Neural progenitor cell (in vitro differentiated cells): Measurements from ENCODE around the gene COL24A1. TPM values are rescaled to one million over a fixed set of nuclear protein-coding genes. Genes with fewer than 3 reads are reported as not detected.
"Not testable (repeated sequence)": the region's sequence is repeated elsewhere in the genome, so short reads cannot be mapped to it uniquely, and the experiment has no call there.

Experiments
- DNase-seq: peaks from one replicate; pipeline ENCODE4 v3.0.0-alpha.2; 2016; ENCODE audit warnings: low spot score
- H2AFZ ChIP-seq: fragments of 200-600 bp; sonication (generic); replicated peaks from 2 replicates; pipeline ENCODE4 v1.6.1; 2016; ENCODE audit warnings: antibody characterized with exemption
- H3F3A ChIP-seq: fragments of 200-600 bp; sonication (generic); 2 replicates; pipeline ENCODE4 v1.6.1; 2016; ENCODE audit warnings: antibody characterized with exemption, low read depth
- H3K27ac ChIP-seq: fragments of 200-600 bp; sonication (generic); 2 replicates; pipeline ENCODE4 v1.5.1; 2016; ENCODE audit warnings: mild to moderate bottlenecking
- H3K27me3 ChIP-seq: fragments of 200-600 bp; sonication (generic); 2 replicates; pipeline ENCODE4 v1.6.1; 2016; ENCODE audit warnings: mild to moderate bottlenecking, moderate library complexity
- H3K36me3 ChIP-seq: fragments of 200-600 bp; sonication (generic); 2 replicates; pipeline ENCODE4 v1.5.1; 2016
- H3K4me1 ChIP-seq: fragments of 200-600 bp; sonication (generic); 2 replicates; pipeline ENCODE4 v1.6.1; 2016; ENCODE audit warnings: mixed run types
- H3K4me2 ChIP-seq: fragments of 200-600 bp; sonication (generic); 2 replicates; pipeline ENCODE4 v1.6.1; 2016
- H3K4me3 ChIP-seq: fragments of 200-600 bp; sonication (generic); 2 replicates; pipeline ENCODE4 v1.5.1; 2016
- H3K79me2 ChIP-seq: fragments of 200-600 bp; sonication (generic); 2 replicates; pipeline ENCODE4 v1.6.1; 2016; ENCODE audit warnings: low read depth
- H3K9ac ChIP-seq: fragments of 200-600 bp; sonication (generic); 2 replicates; pipeline ENCODE4 v1.6.1; 2016
- H3K9me3 ChIP-seq: fragments of 200-600 bp; sonication (generic); 2 replicates; pipeline ENCODE4 v1.5.1; 2016; ENCODE audit warnings: low read depth
- H4K20me1 ChIP-seq: fragments of 200-600 bp; sonication (generic); 2 replicates; pipeline ENCODE4 v1.6.1; 2016; ENCODE audit warnings: low read depth
- H3K27ac Mint-ChIP-seq: 3 replicates; pipeline ENCODE4 v1.8.0; 2021; ENCODE audit warnings: mixed read lengths
- H3K27me3 Mint-ChIP-seq: 2 replicates; pipeline ENCODE4 v1.8.0; 2022; ENCODE audit warnings: low read depth, mild to moderate bottlenecking, inconsistent platforms, moderate library complexity, mixed read lengths; ENCODE audit not compliant: insufficient read depth
- H3K36me3 Mint-ChIP-seq: 3 replicates; pipeline ENCODE4 v1.8.0; 2021; ENCODE audit warnings: mixed read lengths
- H3K4me1 Mint-ChIP-seq: 3 replicates; pipeline ENCODE4 v1.8.0; 2021; ENCODE audit warnings: mixed read lengths
- H3K4me3 Mint-ChIP-seq: 3 replicates; pipeline ENCODE4 v1.8.0; 2021; ENCODE audit warnings: mild to moderate bottlenecking, moderate library complexity, mixed read lengths
- H3K9me3 Mint-ChIP-seq: 3 replicates; pipeline ENCODE4 v1.8.0; 2020; ENCODE audit warnings: mixed read lengths
- CTCF ChIP-seq: fragments of 200-600 bp; sonication (generic); IDR thresholded peaks from 2 replicates; pipeline ENCODE4 v1.5.1; 2017; ENCODE audit warnings: antibody characterized with exemption, mild to moderate bottlenecking
- EZH2 ChIP-seq: fragments of 200-600 bp; sonication (generic); IDR thresholded peaks from 2 replicates; pipeline ENCODE4 v1.6.1; 2017; ENCODE audit warnings: antibody characterized with exemption, mild to moderate bottlenecking, moderate library complexity
- EZH2phosphoT487 ChIP-seq: fragments of 200-600 bp; sonication (generic); IDR thresholded peaks from 2 replicates; pipeline ENCODE4 v1.6.1; 2017; ENCODE audit warnings: antibody characterized with exemption
- total RNA-seq: library from RNA; depleted of rRNA; stranded (reverse); fragments of >200 nt; gene quantifications from 2 replicates; pipeline ENCODE4 v1.2.3, GENCODE V29; 2015; ENCODE audit warnings: low replicate concordance

The COL24A1 gene
- total RNA-seq, 1 donor from 2014 or later = not detected

- DNase-seq = no peak
- Histone ChIP-seq H2AFZ (no peak overlapping the region), H3K36me3 (no peaks in the 10 kb centered on the region), H3K4me3 (no peak overlapping the region), H3K9ac (no peak overlapping the region), H3K27ac (no peak overlapping the region), H3F3A (no peaks in the 10 kb centered on the region), H3K9me3 (no peaks in the 10 kb centered on the region), H4K20me1 (no peaks in the 10 kb centered on the region), H3K79me2 (no peaks in the 10 kb centered on the region), H3K27me3 (no peaks in the 10 kb centered on the region), H3K4me1 (no peaks in the 10 kb centered on the region), H3K4me2 (no peak overlapping the region)
- no peaks in the 10 kb centered on the region for H3K36me3 Mint-ChIP-seq
- no peak overlapping the region for H3K27ac Mint-ChIP-seq
- H3K4me1 Mint-ChIP-seq = no peaks in the 10 kb centered on the region
- no peaks in the 10 kb centered on the region for H3K9me3 Mint-ChIP-seq
- H3K27me3 Mint-ChIP-seq = no peaks in the 10 kb centered on the region
- H3K4me3 Mint-ChIP-seq = no peak overlapping the region
- TF ChIP-seq EZH2phosphoT487 (no peak), EZH2 (no peak), CTCF (no peak)
These were observed 291.8 kb downstream of the COL24A1 start for GRCh38 chr1:85864727-85865126.

- not testable (repeated sequence) for H3K9me3 ChIP-seq, H3K9me3 Mint-ChIP-seq, H3K27ac Mint-ChIP-seq, H3K27me3 ChIP-seq, H2AFZ ChIP-seq, H3K9ac ChIP-seq, H3K4me1 ChIP-seq, H4K20me1 ChIP-seq, H3K4me2 ChIP-seq, H3K4me3 ChIP-seq, H3K4me1 Mint-ChIP-seq, H3K27me3 Mint-ChIP-seq, H3K36me3 Mint-ChIP-seq, H3K27ac ChIP-seq, H3K79me2 ChIP-seq, H3K4me3 Mint-ChIP-seq, H3F3A ChIP-seq, DNase-seq, H3K36me3 ChIP-seq
These were observed 292.9 kb downstream of the COL24A1 start for GRCh38 chr1:85863639-85864038.

DNA sequence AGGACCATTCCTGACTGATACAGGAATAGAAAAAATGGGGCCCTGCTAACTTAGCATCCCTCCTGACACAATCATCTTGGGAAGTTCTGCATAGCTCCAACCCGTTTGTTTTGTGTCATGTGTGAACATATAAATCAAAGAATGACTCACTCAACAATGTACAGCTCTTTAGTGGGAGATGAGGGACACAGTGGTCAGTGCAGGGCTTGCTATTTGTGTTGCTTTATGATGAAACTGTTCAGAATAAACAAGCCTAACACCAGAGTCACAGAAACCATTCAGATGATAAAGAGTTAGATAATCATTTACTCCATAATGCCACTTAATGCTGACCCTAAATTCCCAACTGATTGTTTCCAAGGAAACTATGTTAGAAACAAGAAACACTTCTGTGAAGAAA lies 294.1 kb downstream of the COL24A1 start:
- Histone ChIP-seq H3K4me1 (no peaks in the 10 kb centered on the region), H3K4me2 (no peak overlapping the region), H4K20me1 (no peaks in the 10 kb centered on the region), H3K9me3 (no peaks in the 10 kb centered on the region), H3K27me3 (no peaks in the 10 kb centered on the region), H3K4me3 (no peak overlapping the region), H3K27ac (no peak overlapping the region), H3K9ac (no peak overlapping the region), H3F3A (no peaks in the 10 kb centered on the region), H2AFZ (no peak overlapping the region), H3K36me3 (no peaks in the 10 kb centered on the region), H3K79me2 (no peaks in the 10 kb centered on the region)
- no peak for DNase-seq
- no peak for TF ChIP-seq EZH2phosphoT487
- TF ChIP-seq CTCF = no peak
- no peak for TF ChIP-seq EZH2
- Mint-ChIP-seq H3K4me3 (no peak overlapping the region), H3K27me3 (no peaks in the 10 kb centered on the region), H3K36me3 (no peaks in the 10 kb centered on the region), H3K9me3 (no peaks in the 10 kb centered on the region), H3K27ac (no peak overlapping the region), H3K4me1 (no peaks in the 10 kb centered on the region)

GRCh38 chr1:85857991-85858390 lies 298.6 kb downstream of the COL24A1 start:
- no peaks in the 10 kb centered on the region for H3K36me3 Mint-ChIP-seq
- Histone ChIP-seq H3K9ac (no peak overlapping the region), H3F3A (no peaks in the 10 kb centered on the region), H2AFZ (no peak overlapping the region), H3K79me2 (no peaks in the 10 kb centered on the region), H3K4me2 (no peak overlapping the region), H3K27ac (no peak overlapping the region), H3K27me3 (no peaks in the 10 kb centered on the region), H4K20me1 (no peaks in the 10 kb centered on the region), H3K4me1 (no peaks in the 10 kb centered on the region), H3K36me3 (no peaks in the 10 kb centered on the region), H3K4me3 (no peak overlapping the region), H3K9me3 (no peaks in the 10 kb centered on the region)
- H3K4me3 Mint-ChIP-seq = no peak overlapping the region
- no peaks in the 10 kb centered on the region for H3K4me1 Mint-ChIP-seq
- no peaks in the 10 kb centered on the region for H3K27me3 Mint-ChIP-seq
- TF ChIP-seq EZH2 (no peak), CTCF (no peak), EZH2phosphoT487 (no peak)
- DNase-seq = no peak
- no peak overlapping the region for H3K27ac Mint-ChIP-seq
- H3K9me3 Mint-ChIP-seq = no peaks in the 10 kb centered on the region
